Islet of Langerhans (tissue), 1 donor: ENCODE data around the gene CCDC178.
A peak's percentile ranks its signal among the peaks of the same experiment; 100 is the strongest.

Experiments
- FAIRE-seq: peaks from one replicate; lab custom pipeline; 2011; peaks lifted over from hg19 to GRCh38; lab: Jason Lieb, UNC

CCDC178 gene

GRCh38 chr18:33128581-33128980, 311.9 kb downstream of the CCDC178 start:
- peak; percentile 93 for FAIRE-seq

GRCh38 chr18:33123862-33124518, 316.5 kb downstream of the CCDC178 start:
- no peak for FAIRE-seq

- FAIRE-seq, result no peak
Observed at GRCh38 chr18:33116376-33116775, 324.1 kb downstream of the CCDC178 start.

- peak; percentile 86 for FAIRE-seq
Observed at GRCh38 chr18:33115917-33116316, 324.6 kb downstream of the CCDC178 start.

- no peak for FAIRE-seq
Observed at GRCh38 chr18:33115476-33115875, 325.0 kb downstream of the CCDC178 start.

DNA sequence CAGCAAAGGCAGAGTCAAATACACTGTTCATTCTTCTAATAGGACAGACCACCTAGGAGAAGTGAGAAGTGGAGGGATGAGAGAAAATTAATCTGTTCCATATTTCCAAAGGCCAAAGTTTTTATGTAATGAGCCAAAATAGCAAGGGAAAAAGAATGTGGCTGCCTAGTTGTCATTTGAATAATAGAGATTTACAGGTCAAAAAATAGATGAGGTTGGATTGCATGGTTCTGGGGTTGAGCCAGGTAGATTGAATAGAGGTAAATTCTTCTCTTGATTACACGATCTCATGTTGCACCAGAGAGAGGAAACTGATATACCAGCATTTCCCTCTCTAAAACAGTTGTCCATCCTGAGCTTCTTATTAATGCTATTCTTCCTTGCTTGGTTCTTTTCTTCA, 325.8 kb downstream of the CCDC178 start:
- no peak for FAIRE-seq

DNA sequence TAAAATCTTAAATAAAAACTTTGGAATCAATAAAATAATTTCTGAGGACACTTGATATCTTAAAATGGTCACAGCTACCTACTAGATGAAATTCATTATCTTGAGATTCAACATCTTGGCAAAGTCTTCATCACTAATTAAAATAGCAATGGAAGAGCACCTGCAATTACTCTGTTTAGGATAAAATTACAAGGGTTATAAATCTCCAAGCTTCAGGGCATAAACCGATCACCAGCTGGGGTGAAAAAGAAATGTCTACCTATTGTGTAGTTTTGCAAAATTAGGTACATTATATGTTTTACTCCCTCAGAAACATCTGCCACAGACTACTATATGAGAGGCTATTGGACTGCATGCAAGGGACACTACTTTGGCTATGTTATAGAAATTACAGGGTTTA, 327.1 kb downstream of the CCDC178 start:
- no peak for FAIRE-seq

DNA sequence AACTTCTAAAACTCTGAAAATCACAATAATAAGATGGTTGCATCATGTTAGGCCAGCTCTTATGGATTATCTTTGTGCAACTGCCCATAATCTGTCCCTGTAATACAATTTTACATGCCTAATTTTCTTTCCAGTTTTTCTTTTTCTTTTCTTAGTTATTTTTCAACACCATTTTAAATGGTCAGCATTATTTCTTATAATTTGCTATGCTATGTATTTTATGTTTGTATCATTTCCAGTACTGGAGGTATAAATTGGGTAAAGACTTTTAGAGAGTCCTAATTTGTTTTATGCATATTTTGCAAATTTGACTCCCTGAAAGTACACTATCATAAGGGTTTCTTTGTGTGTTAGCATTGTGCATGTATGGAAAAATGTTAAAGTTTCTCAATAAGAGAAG, 333.0 kb downstream of the CCDC178 start:
- no peak for FAIRE-seq

GRCh38 chr18:33101316-33101715, 339.2 kb downstream of the CCDC178 start:
- no peak for FAIRE-seq

GRCh38 chr18:33099626-33100025, 340.9 kb downstream of the CCDC178 start:
- FAIRE-seq, result no peak

GRCh38 chr18:33097126-33097525, 343.4 kb downstream of the CCDC178 start:
- FAIRE-seq, result no peak

GRCh38 chr18:33090461-33090860, 350.1 kb downstream of the CCDC178 start:
- FAIRE-seq, result no peak

DNA sequence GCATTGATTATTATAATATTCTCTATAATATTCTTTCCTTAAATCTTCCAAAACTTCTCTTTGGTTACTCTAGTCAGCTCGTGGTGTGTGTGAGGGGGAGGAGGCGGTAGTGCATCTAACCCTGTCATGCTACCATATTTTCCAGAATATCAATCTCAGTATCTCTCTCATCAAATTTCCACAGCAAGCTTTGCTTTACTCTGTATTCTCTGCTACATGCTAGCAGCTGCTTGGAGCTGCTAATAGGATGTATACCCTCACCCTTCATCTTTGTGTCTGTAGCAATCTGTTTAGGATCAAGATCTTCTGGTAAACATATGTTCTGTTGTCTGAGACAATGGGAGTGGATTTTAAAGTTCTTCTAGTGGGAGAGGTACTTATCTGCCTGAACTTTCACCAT, 363.9 kb downstream of the CCDC178 start:
- FAIRE-seq, result no peak

DNA sequence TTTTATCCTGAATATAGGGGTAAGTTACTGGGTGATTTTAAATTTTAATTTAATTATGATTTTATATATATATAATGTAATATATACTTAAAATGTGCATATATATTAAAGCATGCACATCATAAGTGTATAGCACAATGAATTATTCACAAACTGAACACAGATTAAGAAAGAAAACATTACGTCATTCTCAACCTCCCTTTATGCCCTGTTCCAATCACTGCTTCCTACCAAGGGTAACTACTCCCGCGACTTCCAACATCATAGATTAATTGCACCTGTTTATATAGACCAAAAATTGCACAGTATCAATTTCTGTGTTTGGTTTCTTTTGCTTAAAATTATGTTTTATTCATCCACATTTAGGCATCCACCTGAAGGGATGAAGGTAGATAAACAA, 366.4 kb downstream of the CCDC178 start:
- FAIRE-seq, result no peak

DNA sequence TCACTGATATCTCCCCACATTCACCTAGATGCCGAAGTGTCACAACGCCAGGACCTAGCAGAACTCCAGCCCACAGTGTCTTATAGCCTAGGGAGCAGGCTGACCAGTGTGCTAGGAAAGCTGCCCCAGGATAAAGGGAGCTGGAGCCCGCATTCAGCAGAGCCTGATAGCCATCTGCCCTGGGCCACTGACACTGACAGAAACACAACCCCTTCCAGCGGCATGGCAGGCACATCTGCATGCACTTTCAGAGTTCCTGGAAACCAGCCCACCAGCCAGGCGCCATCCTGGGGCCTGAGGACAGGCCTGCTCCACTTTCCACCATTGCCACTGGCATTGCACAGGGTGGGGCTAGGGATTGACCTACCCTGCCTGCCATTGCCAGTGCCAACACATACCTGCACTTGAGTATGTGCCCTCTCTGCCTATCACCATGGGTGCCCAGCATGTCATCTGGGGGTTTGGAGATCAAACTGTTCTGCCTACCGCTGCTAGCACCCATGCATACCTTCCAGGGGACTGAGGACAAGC, 377.6 kb downstream of the CCDC178 start:
- FAIRE-seq, result no peak

GRCh38 chr18:33052886-33053285, 387.6 kb downstream of the CCDC178 start:
- no peak for FAIRE-seq

- no peak for FAIRE-seq
Observed at GRCh38 chr18:33051407-33051806, 389.1 kb downstream of the CCDC178 start.

DNA sequence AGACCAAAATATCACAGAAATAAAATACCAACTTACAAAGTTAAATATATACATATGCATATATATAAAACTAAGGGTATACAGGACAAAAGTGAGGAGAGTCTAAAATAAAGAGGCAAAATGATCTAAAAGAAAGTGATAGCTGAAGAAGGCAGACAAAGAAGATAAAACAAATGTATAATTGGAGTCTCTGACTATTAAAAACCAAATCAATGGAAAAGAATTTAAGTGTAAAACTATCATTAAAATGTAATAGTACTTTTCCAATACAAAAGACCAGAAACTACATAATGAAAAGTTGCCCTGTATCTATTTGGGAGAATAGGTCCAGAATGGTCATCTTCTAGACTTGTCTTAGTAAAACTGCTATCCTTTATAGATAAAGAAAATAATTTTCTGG, 400.3 kb downstream of the CCDC178 start:
- FAIRE-seq, result no peak

DNA sequence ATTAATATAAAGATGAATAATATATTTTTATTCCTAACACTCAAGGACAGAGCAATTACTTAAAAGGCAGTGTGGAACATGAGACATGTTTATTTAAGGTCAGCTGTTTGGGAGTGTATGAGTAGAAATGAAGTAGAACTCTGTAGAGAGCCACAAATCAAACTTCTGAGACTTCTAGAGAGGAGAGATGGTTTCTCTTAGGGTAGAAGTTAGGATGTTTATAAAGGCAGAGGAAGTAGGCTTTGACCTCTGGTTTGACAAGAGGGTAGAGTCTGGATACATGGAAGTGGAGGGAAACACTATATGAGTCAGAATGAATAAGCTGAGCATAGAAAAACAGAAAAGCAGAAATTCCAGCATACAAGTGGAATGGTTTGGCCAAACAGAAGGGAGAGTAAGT, 405.6 kb downstream of the CCDC178 start:
- FAIRE-seq, result no peak

GRCh38 chr18:33034212-33034611, 406.3 kb downstream of the CCDC178 start:
- no peak for FAIRE-seq

DNA sequence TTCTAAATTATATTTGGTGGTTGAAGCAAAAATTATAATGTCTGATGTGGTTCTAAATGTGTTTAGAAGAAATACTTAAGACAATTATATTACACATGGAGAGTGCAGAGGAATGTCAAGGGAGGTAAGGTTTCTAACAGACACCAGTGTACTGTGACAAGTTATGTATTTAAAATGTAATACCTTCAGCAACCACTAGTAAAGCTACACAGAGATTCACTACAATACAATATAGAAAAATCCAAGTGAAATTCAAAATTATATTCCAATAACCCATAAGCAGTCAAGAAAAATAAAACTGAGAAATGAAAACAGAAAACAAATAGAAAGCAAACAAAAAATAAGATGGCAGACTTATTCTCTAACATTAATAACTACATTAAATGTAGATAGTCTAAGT, 418.2 kb downstream of the CCDC178 start:
- FAIRE-seq, result peak; percentile 24

GRCh38 chr18:33020877-33021276, 419.6 kb downstream of the CCDC178 start:
- FAIRE-seq, result no peak

DNA sequence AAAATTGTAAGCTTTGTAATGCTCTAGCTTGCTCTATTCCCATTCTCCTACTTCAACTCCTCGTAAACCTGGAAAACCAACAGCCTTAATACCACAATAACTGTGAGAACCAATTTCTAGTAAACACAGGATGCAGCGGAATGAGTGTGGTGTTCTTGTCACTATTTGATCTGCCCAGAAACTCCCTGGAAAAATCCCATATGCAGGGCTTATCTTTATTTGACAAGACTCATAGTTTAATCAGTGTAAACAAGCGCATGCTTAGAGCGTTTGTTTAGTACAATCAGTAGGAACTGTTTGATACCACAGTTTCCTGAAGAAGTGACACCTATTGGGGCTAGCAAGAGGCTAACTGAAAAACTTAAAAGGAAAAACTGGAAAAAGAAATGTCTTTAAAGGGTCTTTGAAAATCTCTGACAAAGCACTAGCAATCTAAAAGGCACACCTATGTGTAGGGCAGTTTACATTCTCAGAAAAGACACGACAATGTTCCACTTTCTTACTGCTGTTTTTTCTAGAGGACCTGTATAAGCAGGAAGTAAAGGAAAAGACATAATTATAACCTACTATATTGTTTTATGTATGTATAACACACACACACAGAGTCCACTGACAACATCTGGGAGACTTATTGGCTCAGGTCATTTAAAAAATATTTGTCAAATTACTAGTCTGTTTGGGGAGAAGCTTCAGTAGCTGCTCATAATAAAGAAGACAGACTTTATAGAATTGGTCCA, 426.3 kb downstream of the CCDC178 start:
- no peak for FAIRE-seq

DNA sequence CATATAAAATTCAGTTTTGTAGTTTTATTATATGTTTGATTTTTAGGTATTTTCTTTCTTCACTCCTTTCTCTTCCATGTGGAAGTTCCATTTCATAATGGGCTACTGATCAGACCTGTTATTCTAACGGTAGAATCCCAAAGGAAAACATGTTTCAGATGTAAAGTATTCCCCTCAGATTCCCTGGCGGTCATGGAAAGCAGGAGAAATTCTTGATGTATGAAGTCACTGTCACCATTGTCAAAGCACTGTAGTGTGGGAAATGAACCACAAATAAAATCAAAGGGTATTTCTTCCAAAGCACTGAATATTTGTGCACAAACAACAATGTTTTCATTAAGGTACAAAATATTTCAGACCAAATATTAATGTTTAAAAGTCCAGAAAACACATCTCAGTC, 430.4 kb downstream of the CCDC178 start:
- no peak for FAIRE-seq
